Measurements from ENCODE around the gene PLCH2. TPM values are rescaled to one million over a fixed set of nuclear protein-coding genes. Genes with fewer than 3 reads are reported as not detected.

PLCH2 gene
- total RNA-seq, 1 donor from 2014 or later: not detected

- no peaks in the 10 kb centered on the region for H3K4me1 Mint-ChIP-seq (ENCODE audit: low read depth)
- no peak overlapping the region for H3K4me3 Mint-ChIP-seq (ENCODE audit: low read depth)
- H3K27ac Mint-ChIP-seq: no peak overlapping the region
- DNase-seq (ENCODE audit: low spot score, unreplicated experiment): no peak
- TF ChIP-seq CTCF (IDR thresholded peaks at IDR 0.05; ENCODE audit: unreplicated experiment): no peak
- peaks cover 45% of the 10 kb centered on the region for H3K27me3 Mint-ChIP-seq
- no peaks in the 10 kb centered on the region for H3K36me3 Mint-ChIP-seq (ENCODE audit: insufficient read depth)
- H3K9me3 Mint-ChIP-seq (ENCODE audit: low read depth): no peaks in the 10 kb centered on the region
Observed at GRCh38 chr1:2442661-2443060, 33.4 kb upstream of the PLCH2 start.

DNA sequence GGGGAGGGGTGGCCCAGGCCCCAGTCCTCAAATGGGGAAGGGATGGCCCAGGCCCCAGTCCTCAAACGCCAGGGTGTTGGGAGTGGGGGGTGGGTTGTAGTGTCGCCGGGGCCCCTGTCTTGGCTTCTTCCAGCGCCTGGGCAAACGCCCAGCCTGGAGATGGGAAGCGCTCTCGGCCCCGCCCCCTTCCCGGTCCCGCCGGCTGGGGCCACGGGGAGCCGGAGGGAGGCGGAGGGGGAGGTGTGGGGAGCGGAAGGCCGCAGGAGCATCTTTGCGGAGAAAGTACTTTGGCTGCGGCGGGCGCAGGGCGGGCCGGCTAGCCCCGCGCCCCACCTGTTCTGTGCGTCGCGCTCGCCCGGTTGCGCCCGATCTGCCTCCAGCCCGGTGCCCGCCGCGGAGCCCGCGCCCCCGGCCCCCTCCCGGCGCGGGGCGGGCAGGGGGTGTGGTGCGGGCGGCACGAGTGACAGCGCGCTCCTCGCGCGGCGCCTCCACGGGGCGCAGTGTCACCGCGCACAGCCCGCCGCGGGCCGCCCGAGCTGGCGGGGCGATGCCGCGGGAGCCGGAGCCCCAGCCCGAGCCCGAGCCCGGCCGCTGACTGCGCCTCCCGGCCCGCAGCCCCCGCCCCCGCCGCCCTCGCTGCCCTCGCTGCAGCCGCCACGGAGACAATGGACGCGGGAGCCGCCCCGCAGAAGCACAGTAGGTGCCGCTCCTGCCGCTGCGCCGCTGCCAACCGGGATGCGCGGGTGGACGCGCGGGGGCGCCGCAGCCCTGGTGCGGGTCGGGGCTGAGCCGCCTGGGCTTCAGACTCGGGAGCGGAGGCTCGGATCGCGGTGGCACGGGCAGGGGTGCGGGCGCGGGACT, 32.6 kb upstream of the PLCH2 start:
- H3K36me3 Mint-ChIP-seq (ENCODE audit: insufficient read depth): no peaks in the 10 kb centered on the region
- no peak overlapping the region for H3K27ac Mint-ChIP-seq
- peaks cover 44% of the 10 kb centered on the region for H3K27me3 Mint-ChIP-seq
- no peaks in the 10 kb centered on the region for H3K4me1 Mint-ChIP-seq (ENCODE audit: low read depth)
- DNase-seq (ENCODE audit: low spot score, unreplicated experiment): no peak
- no peak overlapping the region for H3K4me3 Mint-ChIP-seq (ENCODE audit: low read depth)
- TF ChIP-seq CTCF (IDR thresholded peaks at IDR 0.05; ENCODE audit: unreplicated experiment): peak; percentile 35
- no peaks in the 10 kb centered on the region for H3K9me3 Mint-ChIP-seq (ENCODE audit: low read depth)

- peaks cover 44% of the 10 kb centered on the region for H3K27me3 Mint-ChIP-seq
- no peak overlapping the region for H3K4me3 Mint-ChIP-seq (ENCODE audit: low read depth)
- no peak for TF ChIP-seq CTCF (IDR thresholded peaks at IDR 0.05; ENCODE audit: unreplicated experiment)
- H3K9me3 Mint-ChIP-seq (ENCODE audit: low read depth): no peaks in the 10 kb centered on the region
- no peak overlapping the region for H3K27ac Mint-ChIP-seq
- no peaks in the 10 kb centered on the region for H3K4me1 Mint-ChIP-seq (ENCODE audit: low read depth)
- DNase-seq (ENCODE audit: low spot score, unreplicated experiment): no peak
- H3K36me3 Mint-ChIP-seq (ENCODE audit: insufficient read depth): no peaks in the 10 kb centered on the region
Observed at GRCh38 chr1:2444138-2444591, 31.9 kb upstream of the PLCH2 start.

- peaks cover 40% of the 10 kb centered on the region for H3K27me3 Mint-ChIP-seq
- no peak for DNase-seq (ENCODE audit: low spot score, unreplicated experiment)
- no peak overlapping the region for H3K27ac Mint-ChIP-seq
- H3K36me3 Mint-ChIP-seq (ENCODE audit: insufficient read depth): no peaks in the 10 kb centered on the region
- H3K9me3 Mint-ChIP-seq (ENCODE audit: low read depth): no peaks in the 10 kb centered on the region
- no peaks in the 10 kb centered on the region for H3K4me1 Mint-ChIP-seq (ENCODE audit: low read depth)
- no peak overlapping the region for H3K4me3 Mint-ChIP-seq (ENCODE audit: low read depth)
- TF ChIP-seq CTCF (IDR thresholded peaks at IDR 0.05; ENCODE audit: unreplicated experiment): no peak
Observed at GRCh38 chr1:2445162-2445822, 30.8 kb upstream of the PLCH2 start.

GRCh38 chr1:2445823-2446215, 30.3 kb upstream of the PLCH2 start:
- no peak for DNase-seq (ENCODE audit: low spot score, unreplicated experiment)
- no peaks in the 10 kb centered on the region for H3K4me1 Mint-ChIP-seq (ENCODE audit: low read depth)
- H3K27me3 Mint-ChIP-seq: peaks cover 36% of the 10 kb centered on the region
- no peak for TF ChIP-seq CTCF (IDR thresholded peaks at IDR 0.05; ENCODE audit: unreplicated experiment)
- no peak overlapping the region for H3K27ac Mint-ChIP-seq
- no peaks in the 10 kb centered on the region for H3K9me3 Mint-ChIP-seq (ENCODE audit: low read depth)
- no peaks in the 10 kb centered on the region for H3K36me3 Mint-ChIP-seq (ENCODE audit: insufficient read depth)
- no peak overlapping the region for H3K4me3 Mint-ChIP-seq (ENCODE audit: low read depth)

Measured in progenitor cell of endocrine pancreas (in vitro differentiated cells).